CD4-positive, CD25-positive, alpha-beta regulatory T cell (primary cell): ENCODE measurements around the gene TUBB. TPM values are rescaled to one million over a fixed set of nuclear protein-coding genes. Genes with fewer than 3 reads are reported as not detected.

Source experiments
- polyA plus RNA-seq, 4 donors: library from polyadenylated mRNA; unstranded; fragments of 300-500 nt; fragmentation: Illumina TruSeq; gene quantifications; one replicate each; pipeline ENCODE4 v1.2.3, GENCODE V29; 2021
- total RNA-seq: library from RNA; stranded (reverse); gene quantifications from one replicate; pipeline ENCODE4 v1.2.3, GENCODE V29; 2022

The TUBB gene
- total and polyA plus RNA-seq, 5 donors from 2014 or later = 119 to 158 (median 134) TPM

Other genes starting within 250 kb of the TUBB start
- 1,662 TPM for gene HLA-E, start 230.8 kb upstream of the TUBB start, total RNA-seq
- gene HLA-E, start 230.8 kb upstream of the TUBB start, polyA plus RNA-seq = 1,000 to 10,000 TPM; 2,373 to 2,677 (median 2,539) TPM
- gene GNL1, start 163.9 kb upstream of the TUBB start, total RNA-seq = 189 TPM
- 10 to 100 TPM; 36.6 to 41.7 (median 37.6) TPM for gene GNL1, start 163.9 kb upstream of the TUBB start, polyA plus RNA-seq
- 12.0 TPM for gene PRR3, start 163.1 kb upstream of the TUBB start, total RNA-seq
- 10 to 100 TPM in 1 of 4 donors, 1 to 10 TPM in 3; 4.9 to 10.1 (median 7.7) TPM for gene PRR3, start 163.1 kb upstream of the TUBB start, polyA plus RNA-seq
- gene ABCF1, start 148.9 kb upstream of the TUBB start, total RNA-seq = 113 TPM
- 10 to 100 TPM; 14.3 to 25.3 (median 16.4) TPM for gene ABCF1, start 148.9 kb upstream of the TUBB start, polyA plus RNA-seq
- gene PPP1R10, start 103.1 kb upstream of the TUBB start, total RNA-seq = 164 TPM
- gene PPP1R10, start 103.1 kb upstream of the TUBB start, polyA plus RNA-seq = 10 to 100 TPM; 18.0 to 22.9 (median 19.7) TPM
- gene MRPS18B, start 102.5 kb upstream of the TUBB start, total RNA-seq = 19.0 TPM
- 100 to 1,000 TPM; 121 to 165 (median 151) TPM for gene MRPS18B, start 102.5 kb upstream of the TUBB start, polyA plus RNA-seq
- gene ATAT1, start 93.5 kb upstream of the TUBB start, total RNA-seq = 7.2 TPM
- gene ATAT1, start 93.5 kb upstream of the TUBB start, polyA plus RNA-seq = under 1 TPM; 0.27 to 0.89 (median 0.53) TPM
- gene C6orf136, start 73.2 kb upstream of the TUBB start, total RNA-seq = 24.4 TPM
- 10 to 100 TPM in 2 of 4 donors, 1 to 10 TPM in 2; 7.5 to 19.7 (median 10.9) TPM for gene C6orf136, start 73.2 kb upstream of the TUBB start, polyA plus RNA-seq
- gene DHX16, start 47.3 kb upstream of the TUBB start, total RNA-seq = 33.8 TPM
- 10 to 100 TPM; 13.2 to 25.3 (median 16.7) TPM for gene DHX16, start 47.3 kb upstream of the TUBB start, polyA plus RNA-seq
- gene PPP1R18, start 33.7 kb upstream of the TUBB start, total RNA-seq = 164 TPM
- 100 to 1,000 TPM; 110 to 159 (median 119) TPM for gene PPP1R18, start 33.7 kb upstream of the TUBB start, polyA plus RNA-seq
- gene NRM, start 29.4 kb upstream of the TUBB start, total RNA-seq = 9.0 TPM
- 10 to 100 TPM in 1 of 4 donors, 1 to 10 TPM in 3; 7.5 to 17.7 (median 9.2) TPM for gene NRM, start 29.4 kb upstream of the TUBB start, polyA plus RNA-seq
- gene MDC1, start 3.1 kb upstream of the TUBB start, total RNA-seq = 32.7 TPM
- gene MDC1, start 3.1 kb upstream of the TUBB start, polyA plus RNA-seq = 1 to 10 TPM; 1.2 to 5.0 (median 3.7) TPM
- 25.3 TPM for gene FLOT1, start 22.3 kb downstream of the TUBB start, total RNA-seq
- 10 to 100 TPM; 30.5 to 63.2 (median 48.1) TPM for gene FLOT1, start 22.3 kb downstream of the TUBB start, polyA plus RNA-seq
- gene IER3, start 24.2 kb downstream of the TUBB start, total RNA-seq = 5.1 TPM
- gene IER3, start 24.2 kb downstream of the TUBB start, polyA plus RNA-seq = 1 to 10 TPM in 3 of 4 donors, under 1 TPM in 1; 0.38 to 2.2 (median 1.4) TPM
- gene DDR1, start 164.2 kb downstream of the TUBB start, total RNA-seq = 5.0 TPM
- gene DDR1, start 164.2 kb downstream of the TUBB start, polyA plus RNA-seq = 1 to 10 TPM; 1.2 to 3.5 (median 1.9) TPM
- 15.5 TPM for gene GTF2H4, start 187.9 kb downstream of the TUBB start, total RNA-seq
- 1 to 10 TPM; 6.8 to 7.8 (median 7.0) TPM for gene GTF2H4, start 187.9 kb downstream of the TUBB start, polyA plus RNA-seq
- 19.8 TPM for gene VARS2, start 193.9 kb downstream of the TUBB start, total RNA-seq
- 10 to 100 TPM; 12.9 to 20.7 (median 15.9) TPM for gene VARS2, start 193.9 kb downstream of the TUBB start, polyA plus RNA-seq
- gene SFTA2, start 211.8 kb downstream of the TUBB start, total RNA-seq = not detected
- under 1 TPM in 2 of 4 donors, not detected in 2; 0.25 to 0.32 TPM for gene SFTA2, start 211.8 kb downstream of the TUBB start, polyA plus RNA-seq
- gene MUCL3, start 220.6 kb downstream of the TUBB start, total RNA-seq = not detected
- gene MUCL3, start 220.6 kb downstream of the TUBB start, polyA plus RNA-seq = not detected